ENCODE results near the gene CARTPT.

DNA sequence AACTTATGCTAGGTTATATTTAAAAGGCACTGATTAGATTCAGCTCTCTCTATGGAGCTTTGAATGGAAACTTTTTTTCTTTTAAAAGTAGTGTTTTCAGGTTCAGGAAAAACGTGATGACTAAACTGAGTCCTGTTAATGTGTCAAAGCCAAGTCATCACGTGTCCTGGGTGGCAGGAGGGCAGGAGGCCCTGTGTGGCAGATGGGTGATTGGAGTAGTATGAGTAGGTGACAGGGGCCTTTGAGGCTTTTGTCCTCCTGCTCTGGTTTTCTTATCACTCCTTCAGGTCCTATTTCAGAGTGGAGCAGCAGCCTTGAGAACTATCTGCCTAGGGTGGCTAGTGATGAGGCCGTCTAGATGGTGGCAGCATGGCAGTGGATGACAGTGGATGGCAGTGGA is 17.7 kb upstream of the CARTPT start:
- TF ChIP-seq, protein P1, sequence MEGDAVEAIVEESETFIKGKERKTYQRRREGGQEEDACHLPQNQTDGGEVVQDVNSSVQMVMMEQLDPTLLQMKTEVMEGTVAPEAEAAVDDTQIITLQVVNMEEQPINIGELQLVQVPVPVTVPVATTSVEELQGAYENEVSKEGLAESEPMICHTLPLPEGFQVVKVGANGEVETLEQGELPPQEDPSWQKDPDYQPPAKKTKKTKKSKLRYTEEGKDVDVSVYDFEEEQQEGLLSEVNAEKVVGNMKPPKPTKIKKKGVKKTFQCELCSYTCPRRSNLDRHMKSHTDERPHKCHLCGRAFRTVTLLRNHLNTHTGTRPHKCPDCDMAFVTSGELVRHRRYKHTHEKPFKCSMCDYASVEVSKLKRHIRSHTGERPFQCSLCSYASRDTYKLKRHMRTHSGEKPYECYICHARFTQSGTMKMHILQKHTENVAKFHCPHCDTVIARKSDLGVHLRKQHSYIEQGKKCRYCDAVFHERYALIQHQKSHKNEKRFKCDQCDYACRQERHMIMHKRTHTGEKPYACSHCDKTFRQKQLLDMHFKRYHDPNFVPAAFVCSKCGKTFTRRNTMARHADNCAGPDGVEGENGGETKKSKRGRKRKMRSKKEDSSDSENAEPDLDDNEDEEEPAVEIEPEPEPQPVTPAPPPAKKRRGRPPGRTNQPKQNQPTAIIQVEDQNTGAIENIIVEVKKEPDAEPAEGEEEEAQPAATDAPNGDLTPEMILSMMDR (conservative IDR thresholded peaks at IDR 0.05), result no peak
- TF ChIP-seq ZFX (IDR thresholded peaks at IDR 0.05), result no peak

All from C4-2B (cell line).